Measurements from ENCODE around the gene KLHL6. TPM values are rescaled to one million over a fixed set of nuclear protein-coding genes. Genes with fewer than 3 reads are reported as not detected.
A peak's percentile ranks its signal among the peaks of the same experiment; 100 is the strongest.
"Not testable (repeated sequence)": the region's sequence is repeated elsewhere in the genome, so short reads cannot be mapped to it uniquely, and the experiment has no call there.

Gene KLHL6
- total and polyA plus RNA-seq, 12 donors, result 0.47 to 5.1 (median 0.89) TPM

- no peaks in the 10 kb centered on the region for H3K9me3 ChIP-seq
- intact Hi-C loops (cut with DNase I), result no loop called here
- no peak overlapping the region for H3K4me3 ChIP-seq
- no peak for ATAC-seq
- 92% methylated on average over 3 of the region's 3 CpGs for WGBS, 2 donors
- no peaks in the 10 kb centered on the region for H3K36me3 ChIP-seq
- TF ChIP-seq CTCF (IDR thresholded peaks at IDR 0.05), result no peak
- no peaks in the 10 kb centered on the region for H3K27me3 ChIP-seq
- DNase-seq, result no peak
- no peak overlapping the region for H3K27ac ChIP-seq
- peaks cover 6 to 48% (median 36%) of the 10 kb centered on the region in 9 donors for H3K4me1 ChIP-seq
Measured at GRCh38 chr3:183578179-183578578, 22.7 kb upstream of the KLHL6 start.

GRCh38 chr3:183577346-183577745 is 21.8 kb upstream of the KLHL6 start:
- Histone ChIP-seq H3K27me3 (no peaks in the 10 kb centered on the region), H3K27ac (no peak overlapping the region), H3K4me1 (peaks cover 6 to 40% (median 28%) of the 10 kb centered on the region in 9 donors), H3K9me3 (no peaks in the 10 kb centered on the region), H3K4me3 (no peak overlapping the region), H3K36me3 (no peaks in the 10 kb centered on the region)
- WGBS, 2 donors, result 87 to 91% methylated on average over 3 of the region's 3 CpGs
- ATAC-seq (no peak), DNase-seq (no peak)
- intact Hi-C loops (cut with DNase I), result no loop called here
- no peak for TF ChIP-seq CTCF (IDR thresholded peaks at IDR 0.05)

GRCh38 chr3:183576487-183577107 is 21.1 kb upstream of the KLHL6 start:
- DNase-seq (no peak), ATAC-seq (peak in 1 of 8 donors; percentile 14)
- Histone ChIP-seq H3K9me3 (no peaks in the 10 kb centered on the region), H3K4me3 (no peak overlapping the region), H3K36me3 (no peaks in the 10 kb centered on the region), H3K4me1 (peaks cover 6 to 32% (median 25%) of the 10 kb centered on the region in 9 donors), H3K27me3 (no peaks in the 10 kb centered on the region), H3K27ac (no peak overlapping the region)
- 32 to 36% methylated on average over 6 of the region's 6 CpGs for WGBS, 2 donors
- no peak for TF ChIP-seq CTCF (IDR thresholded peaks at IDR 0.05)
- intact Hi-C loops (cut with DNase I), result no loop called here

GRCh38 chr3:183572935-183573334 is 17.4 kb upstream of the KLHL6 start:
- Histone ChIP-seq H3K27ac (no peak overlapping the region), H3K9me3 (no peaks in the 10 kb centered on the region), H3K4me3 (no peak overlapping the region), H3K4me1 (peaks cover 0 to 11% (median 6%) of the 10 kb centered on the region in 9 donors), H3K27me3 (no peaks in the 10 kb centered on the region), H3K36me3 (no peaks in the 10 kb centered on the region)
- no peak for ATAC-seq
- no peak for DNase-seq
- no peak for TF ChIP-seq CTCF (IDR thresholded peaks at IDR 0.05)
- intact Hi-C loops (cut with DNase I), result no loop called here
- 93 to 94% methylated on average over 3 of the region's 3 CpGs for WGBS, 2 donors

- H3K4me1 ChIP-seq; H3K36me3 ChIP-seq; H3K27ac ChIP-seq; H3K27me3 ChIP-seq; H3K9me3 ChIP-seq; intact Hi-C loops (cut with DNase I); H3K4me3 ChIP-seq; DNase-seq; ATAC-seq: not testable (repeated sequence)
- 90 to 92% methylated on average over 3 of the region's 3 CpGs for WGBS, 2 donors
Measured at GRCh38 chr3:183570191-183570590, 14.7 kb upstream of the KLHL6 start.
